Left colon (tissue), 2 donors: Measurements from ENCODE around the gene FAM135A. TPM values are rescaled to one million over a fixed set of nuclear protein-coding genes. Genes with fewer than 3 reads are reported as not detected.

Experiments used
- ATAC-seq: fragments of 200-7000 bp; cut with Tn5 transposase; one replicate; pipeline ENCODE4 v1.9.1; 2020; ENCODE audit warnings: mild to moderate bottlenecking, moderate library complexity
- DNase-seq, 2 donors: peaks; one replicate each; pipeline ENCODE4 v3.0.0-alpha.2; 2020
- intact Hi-C, 2 donors: fragments of 100-400 bp; cut with DNase I in 1 of 2; cut with micrococcal nuclease in 1 of 2; formaldehyde crosslinking; loops; one replicate each; pipeline versions ENCODE4 v1.11.2 to v1.14.0; 2022; cut with DNase I, micrococcal nuclease
- long read RNA-seq: library from polyadenylated mRNA; unstranded; transcript quantifications from one replicate; pipeline ENCODE4 v2.0.0, GENCODE V29; 2021
- total RNA-seq, 2 donors: library from RNA; stranded (reverse); fragmentation: NEBNext Ultra II Directional; extraction: Animal tissue kit (Norgen Biotek cat#: 25700); gene quantifications; one replicate each; pipeline ENCODE4 v1.2.1, GENCODE V29; 2021
- donor health status: DM: no; HTN: no; CAD: no.
- donor health status: DM: yes; HTN: yes; CAD: no.

FAM135A gene
- total RNA-seq: 10 to 100 TPM; 54.4 to 68.4 TPM
- long read RNA-seq, partial matches to known transcripts: 8 of 29 reads
- long read RNA-seq, other reads (novel, unspliced or antisense): 18 of 29 reads

GRCh38 chr6:70413114-70413991, at the start of gene FAM135A:
FAM135A (plus strand) TSS chr6:70413508; CDS start chr6:70428343, 14,835 bp downstream.
- ATAC-seq: peak; percentile 90
- peak; percentile 99 for DNase-seq
- intact Hi-C loops: loop anchor here in 1 of 2 donors (5.0 kb wide), 1 partner anchor 254 kb away; the partner anchor contains the start of gene SMAP1

GRCh38 chr6:70363741-70364493, 49.4 kb upstream of the FAM135A start:
- ATAC-seq (peak; percentile 42), DNase-seq (no peak)
- intact Hi-C loops: no loop called here

- ATAC-seq (peak; percentile 83), DNase-seq (peak; percentile 46 to 74)
- intact Hi-C loops: loop anchor here in 1 of 2 donors (5.0 kb wide), 1 partner anchor 57 kb away; no protein-coding TSS in a partner anchor
These were observed 43.9 kb upstream of the FAM135A start for GRCh38 chr6:70369332-70369950.

GRCh38 chr6:70370496-70370895, 42.8 kb upstream of the FAM135A start:
- intact Hi-C loops: loop anchor here in 1 of 2 donors (5.0 to 10.0 kb wide), 2 partner anchors 148 to 634 kb away; no protein-coding TSS in a partner anchor
- DNase-seq (no peak), ATAC-seq (no peak)

GRCh38 chr6:70371454-70372105, 41.7 kb upstream of the FAM135A start:
- intact Hi-C loops: loop anchor here in 1 of 2 donors (5.0 to 10.0 kb wide), 2 partner anchors 149 to 633 kb away; no protein-coding TSS in a partner anchor
- ATAC-seq (peak; percentile 67), DNase-seq (no peak)

GRCh38 chr6:70375166-70375565, 38.1 kb upstream of the FAM135A start:
- peak; percentile 51 for ATAC-seq
- intact Hi-C loops: loop anchor here in 1 of 2 donors (10.0 kb wide), 1 partner anchor 630 kb away; no protein-coding TSS in a partner anchor
- no peak for DNase-seq

- DNase-seq (no peak), ATAC-seq (no peak)
- intact Hi-C loops: loop anchor here in 1 of 2 donors (10.0 kb wide), 1 partner anchor 629 kb away; no protein-coding TSS in a partner anchor
These were observed 37.4 kb upstream of the FAM135A start for GRCh38 chr6:70375882-70376281.

- intact Hi-C loops: loop anchor here in 1 of 2 donors (10.0 kb wide), 1 partner anchor 628 kb away; no protein-coding TSS in a partner anchor
- no peak for ATAC-seq
- DNase-seq: no peak
These were observed 36.7 kb upstream of the FAM135A start for GRCh38 chr6:70376628-70377027.

- intact Hi-C loops: loop anchor here in 1 of 2 donors (10.0 kb wide), 1 partner anchor 627 kb away; no protein-coding TSS in a partner anchor
- DNase-seq: no peak
- no peak for ATAC-seq
These were observed 35.9 kb upstream of the FAM135A start for GRCh38 chr6:70377372-70377771.

GRCh38 chr6:70379473-70380013, 33.8 kb upstream of the FAM135A start:
- intact Hi-C loops: loop anchor here in 1 of 2 donors (10.0 kb wide), 1 partner anchor 625 kb away; no protein-coding TSS in a partner anchor
- DNase-seq (no peak), ATAC-seq (peak; percentile 94)

GRCh38 chr6:70380252-70380651, 33.1 kb upstream of the FAM135A start:
- DNase-seq: no peak
- intact Hi-C loops: no loop called here
- ATAC-seq: peak; percentile 58

- no peak for ATAC-seq
These were observed 32.4 kb upstream of the FAM135A start for GRCh38 chr6:70380771-70381416.

GRCh38 chr6:70381417-70381782, 31.9 kb upstream of the FAM135A start:
- intact Hi-C loops: no loop called here
- DNase-seq (no peak), ATAC-seq (no peak)

More at GRCh38 chr6:70380771-70381416, 32.4 kb upstream of the FAM135A start:
- DNase-seq: no peak
- intact Hi-C loops: no loop called here

GRCh38 chr6:70385901-70386300, 27.4 kb upstream of the FAM135A start:
- no peak for ATAC-seq
- no peak for DNase-seq
- intact Hi-C loops: no loop called here

GRCh38 chr6:70388814-70389213, 24.5 kb upstream of the FAM135A start:
- intact Hi-C loops: no loop called here
- DNase-seq (no peak), ATAC-seq (no peak)

- DNase-seq: no peak
- intact Hi-C loops: no loop called here
These were observed 24.0 kb upstream of the FAM135A start for GRCh38 chr6:70389261-70389660.

GRCh38 chr6:70390067-70390466, 23.2 kb upstream of the FAM135A start:
- intact Hi-C loops: no loop called here

More at GRCh38 chr6:70389261-70389660, 24.0 kb upstream of the FAM135A start:
- no peak for ATAC-seq

More at GRCh38 chr6:70390067-70390466, 23.2 kb upstream of the FAM135A start:
- ATAC-seq (no peak), DNase-seq (no peak)
